ENCODE measurements around the gene CCDC88B.

Gene CCDC88B

GRCh38 chr11:64358536-64358906, 18.5 kb downstream of the CCDC88B start:
- H3K4me1 ChIP-seq: peaks cover 4% of the 10 kb centered on the region
- H3K4me2 ChIP-seq (ENCODE audit: low read length): peak overlapping the region; percentile 74
- peak overlapping the region; percentile 36 for H3K27ac ChIP-seq
- H3K9me3 ChIP-seq (ENCODE audit: control insufficient read depth, low read length): no peaks in the 10 kb centered on the region
- peak overlapping the region; percentile 37 for H3K9ac ChIP-seq
- peak overlapping the region; percentile 48 for H3K4me3 ChIP-seq (ENCODE audit: low read depth, low read length)
- peak overlapping the region; percentile 86 for H2AFZ ChIP-seq
- no peaks in the 10 kb centered on the region for H3K79me2 ChIP-seq
- no peaks in the 10 kb centered on the region for H3K27me3 ChIP-seq (ENCODE audit: control insufficient read depth, insufficient read depth, low read length)
- no peak for TF ChIP-seq CTCF (IDR thresholded peaks at IDR 0.05)
- no peaks in the 10 kb centered on the region for H3K36me3 ChIP-seq (ENCODE audit: control insufficient read depth, insufficient read depth, low read length)

GRCh38 chr11:64358907-64359711, 19.1 kb downstream of the CCDC88B start, which contains the start of gene RPS6KA4:
TSS of gene RPS6KA4 (plus strand) at chr11:64359162. CDS start at chr11:64359236, 74 bp downstream.
- Histone ChIP-seq H3K36me3 (ENCODE audit: control insufficient read depth, insufficient read depth, low read length) (no peaks in the 10 kb centered on the region), H3K9ac (peak within 1 kb of the TSS; percentile 53), H3K4me2 (ENCODE audit: low read length) (peak within 1 kb of the TSS; percentile 83), H3K4me1 (peaks cover 4% of the 10 kb centered on the region), H3K27ac (peak within 1 kb of the TSS; percentile 36), H2AFZ (peak within 1 kb of the TSS; percentile 86), H3K9me3 (ENCODE audit: control insufficient read depth, low read length) (no peaks in the 10 kb centered on the region), H3K4me3 (ENCODE audit: low read depth, low read length) (peak within 1 kb of the TSS; percentile 64), H3K79me2 (no peaks in the 10 kb centered on the region), H3K27me3 (ENCODE audit: control insufficient read depth, insufficient read depth, low read length) (no peaks in the 10 kb centered on the region)
- no peak for TF ChIP-seq CTCF (IDR thresholded peaks at IDR 0.05)

GRCh38 chr11:64359712-64360445, 19.9 kb downstream of the CCDC88B start:
- Histone ChIP-seq H3K27ac (no peak overlapping the region), H2AFZ (no peak overlapping the region), H3K79me2 (no peaks in the 10 kb centered on the region), H3K4me2 (ENCODE audit: low read length) (peak overlapping the region; percentile 83), H3K9me3 (ENCODE audit: control insufficient read depth, low read length) (no peaks in the 10 kb centered on the region), H3K4me3 (ENCODE audit: low read depth, low read length) (peak overlapping the region; percentile 64), H3K9ac (no peak overlapping the region), H3K4me1 (peaks cover 4% of the 10 kb centered on the region), H3K27me3 (ENCODE audit: control insufficient read depth, insufficient read depth, low read length) (no peaks in the 10 kb centered on the region), H3K36me3 (ENCODE audit: control insufficient read depth, insufficient read depth, low read length) (no peaks in the 10 kb centered on the region)
- no peak for TF ChIP-seq CTCF (IDR thresholded peaks at IDR 0.05)

- Histone ChIP-seq H3K27ac (no peak overlapping the region), H3K9me3 (ENCODE audit: control insufficient read depth, low read length) (no peaks in the 10 kb centered on the region), H3K4me1 (peaks cover 4% of the 10 kb centered on the region), H2AFZ (no peak overlapping the region), H3K27me3 (ENCODE audit: control insufficient read depth, insufficient read depth, low read length) (no peaks in the 10 kb centered on the region), H3K9ac (no peak overlapping the region), H3K4me2 (ENCODE audit: low read length) (no peak overlapping the region), H3K4me3 (ENCODE audit: low read depth, low read length) (no peak overlapping the region), H3K36me3 (ENCODE audit: control insufficient read depth, insufficient read depth, low read length) (no peaks in the 10 kb centered on the region), H3K79me2 (no peaks in the 10 kb centered on the region)
- TF ChIP-seq CTCF (IDR thresholded peaks at IDR 0.05): no peak
Observed at GRCh38 chr11:64360448-64360921, 20.5 kb downstream of the CCDC88B start.

All from parathyroid adenoma (tissue), 2 donors.